ENCODE measurements around the gene TAS2R16. TPM values are rescaled to one million over a fixed set of nuclear protein-coding genes. Genes with fewer than 3 reads are reported as not detected.

TAS2R16 gene
- total RNA-seq, 1 donor, result not detected

- no peak overlapping the region for H3K4me3 ChIP-seq (ENCODE audit: low read depth, low read length)
- no peak for DNase-seq (ENCODE audit: low read depth)
- TF ChIP-seq, protein P1, sequence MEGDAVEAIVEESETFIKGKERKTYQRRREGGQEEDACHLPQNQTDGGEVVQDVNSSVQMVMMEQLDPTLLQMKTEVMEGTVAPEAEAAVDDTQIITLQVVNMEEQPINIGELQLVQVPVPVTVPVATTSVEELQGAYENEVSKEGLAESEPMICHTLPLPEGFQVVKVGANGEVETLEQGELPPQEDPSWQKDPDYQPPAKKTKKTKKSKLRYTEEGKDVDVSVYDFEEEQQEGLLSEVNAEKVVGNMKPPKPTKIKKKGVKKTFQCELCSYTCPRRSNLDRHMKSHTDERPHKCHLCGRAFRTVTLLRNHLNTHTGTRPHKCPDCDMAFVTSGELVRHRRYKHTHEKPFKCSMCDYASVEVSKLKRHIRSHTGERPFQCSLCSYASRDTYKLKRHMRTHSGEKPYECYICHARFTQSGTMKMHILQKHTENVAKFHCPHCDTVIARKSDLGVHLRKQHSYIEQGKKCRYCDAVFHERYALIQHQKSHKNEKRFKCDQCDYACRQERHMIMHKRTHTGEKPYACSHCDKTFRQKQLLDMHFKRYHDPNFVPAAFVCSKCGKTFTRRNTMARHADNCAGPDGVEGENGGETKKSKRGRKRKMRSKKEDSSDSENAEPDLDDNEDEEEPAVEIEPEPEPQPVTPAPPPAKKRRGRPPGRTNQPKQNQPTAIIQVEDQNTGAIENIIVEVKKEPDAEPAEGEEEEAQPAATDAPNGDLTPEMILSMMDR (IDR thresholded peaks at IDR 0.05; ENCODE audit: insufficient read depth, low read length), result no peak
Measured at GRCh38 chr7:123026251-123026650, 30.8 kb upstream of the TAS2R16 start.

DNA sequence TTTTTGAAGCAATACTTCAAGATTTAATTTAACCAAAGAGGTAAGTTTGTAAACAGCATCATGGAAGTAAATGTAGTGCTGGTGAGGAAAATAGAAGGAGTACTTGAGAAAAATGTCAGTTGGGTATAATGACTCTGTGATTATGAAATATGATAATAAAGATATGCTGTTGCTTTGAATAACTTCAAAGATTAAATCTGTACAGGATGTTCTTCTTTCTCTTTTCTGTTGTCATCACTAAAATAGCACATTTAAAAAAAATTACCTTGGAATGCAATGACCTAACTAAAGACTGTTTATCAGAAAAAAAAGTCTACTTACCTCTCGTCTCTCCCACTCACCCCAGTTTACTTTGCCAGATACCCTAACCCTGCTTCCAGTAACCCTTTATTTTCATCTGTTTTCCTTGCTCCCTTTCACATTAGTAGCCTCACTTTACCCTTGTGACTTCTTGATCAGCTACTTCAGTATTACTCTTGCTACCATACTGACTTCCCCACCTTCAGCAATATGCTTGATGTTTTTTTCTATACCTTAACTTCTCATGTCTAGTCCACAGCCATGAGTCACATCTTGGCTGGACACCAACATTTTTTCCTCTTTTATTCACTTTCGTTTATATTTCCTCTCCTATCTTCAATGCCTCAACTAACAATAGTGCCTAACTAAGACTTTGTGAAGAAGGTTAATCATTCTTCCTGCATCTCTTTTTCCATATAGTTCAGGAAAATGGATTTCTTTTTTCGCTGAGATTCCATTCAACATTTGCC, 29.7 kb upstream of the TAS2R16 start:
- no peak overlapping the region for H3K4me3 ChIP-seq (ENCODE audit: low read depth, low read length)
- DNase-seq (ENCODE audit: low read depth), result peak; percentile 51
- TF ChIP-seq, protein P1 (IDR thresholded peaks at IDR 0.05; ENCODE audit: insufficient read depth, low read length), result no peak

GRCh38 chr7:123023126-123023525, 27.6 kb upstream of the TAS2R16 start:
- TF ChIP-seq, protein P1 (IDR thresholded peaks at IDR 0.05; ENCODE audit: insufficient read depth, low read length), result no peak
- DNase-seq (ENCODE audit: low read depth), result no peak
- no peak overlapping the region for H3K4me3 ChIP-seq (ENCODE audit: low read depth, low read length)

DNA sequence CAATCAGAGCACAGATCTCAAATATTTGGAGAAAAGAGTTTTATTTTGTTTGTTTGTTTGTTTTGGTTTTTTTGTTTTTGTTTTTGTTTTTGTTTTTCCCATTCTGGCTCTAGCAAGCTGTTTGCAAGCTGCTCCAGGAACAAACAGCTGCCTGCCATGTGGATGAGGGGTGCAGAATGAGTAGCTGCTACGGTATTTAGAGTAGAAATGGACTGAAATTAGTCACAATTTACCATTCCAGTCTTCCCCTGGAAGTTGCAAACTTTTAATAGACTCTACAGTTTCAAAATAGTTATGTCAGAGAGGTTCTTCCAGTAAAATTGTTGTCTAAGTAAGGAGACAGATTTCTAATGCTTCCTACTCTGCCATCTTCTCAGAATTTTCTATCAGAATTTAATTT, 27.1 kb upstream of the TAS2R16 start:
- TF ChIP-seq, protein P1 (IDR thresholded peaks at IDR 0.05; ENCODE audit: insufficient read depth, low read length), result no peak
- no peak for DNase-seq (ENCODE audit: low read depth)
- no peak overlapping the region for H3K4me3 ChIP-seq (ENCODE audit: low read depth, low read length)

DNA sequence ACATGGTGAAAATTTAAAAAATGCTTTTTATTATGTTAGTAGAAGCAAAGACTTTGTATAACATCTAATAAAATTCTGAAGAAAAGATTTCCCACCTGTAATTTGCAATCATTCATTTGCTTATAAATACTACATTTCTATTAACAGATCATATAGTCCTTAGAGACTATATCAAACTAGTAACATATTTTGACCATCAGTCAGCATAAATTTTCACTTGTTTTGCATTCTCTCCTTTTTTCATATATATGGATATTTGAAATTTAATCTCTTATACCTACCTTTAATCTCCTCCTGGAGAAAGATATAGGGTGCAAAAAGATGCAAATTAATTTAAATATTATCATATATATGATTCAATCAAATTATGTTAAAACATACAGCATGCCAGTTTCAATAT, 16.9 kb upstream of the TAS2R16 start:
- TF ChIP-seq, protein P1 (IDR thresholded peaks at IDR 0.05; ENCODE audit: insufficient read depth, low read length), result no peak
- H3K4me3 ChIP-seq (ENCODE audit: low read depth, low read length), result no peak overlapping the region

DNA sequence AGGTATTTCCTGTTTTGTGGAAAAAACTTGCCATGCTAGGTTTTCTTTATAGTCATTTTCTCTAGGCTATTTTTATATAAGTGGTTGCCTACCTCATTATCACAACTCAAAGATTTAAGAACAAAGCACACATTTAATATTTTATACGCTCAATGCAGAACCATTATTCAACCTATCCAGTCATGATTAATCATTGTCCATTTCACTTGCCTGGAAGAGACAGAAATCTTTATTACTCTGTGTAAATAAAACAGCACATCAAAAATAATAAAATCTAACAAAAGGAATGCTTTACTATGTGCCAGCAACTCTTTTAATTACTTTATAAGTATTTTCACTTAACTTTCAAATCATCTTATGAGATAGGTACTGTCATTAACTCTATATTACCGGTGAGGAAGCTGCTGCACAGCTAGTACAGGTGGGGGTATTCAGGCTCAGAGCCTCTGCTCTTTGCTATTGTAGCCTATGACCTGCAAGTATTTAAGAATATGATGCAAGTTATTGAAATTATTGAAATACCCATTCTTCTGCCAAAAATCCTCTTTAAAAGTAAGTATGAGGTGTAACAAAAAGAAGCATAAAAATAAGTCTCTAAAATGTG, 16.4 kb upstream of the TAS2R16 start:
- DNase-seq (ENCODE audit: low read depth), result no peak
- TF ChIP-seq, protein P1 (IDR thresholded peaks at IDR 0.05; ENCODE audit: insufficient read depth, low read length), result no peak
- no peak overlapping the region for H3K4me3 ChIP-seq (ENCODE audit: low read depth, low read length)

More for the DNA sequence above, 16.9 kb upstream of the TAS2R16 start:
- no peak for DNase-seq (ENCODE audit: low read depth)

All from fibroblast of the aortic adventitia (primary cell).